ENCODE results near the gene POLR1A. TPM values are rescaled to one million over a fixed set of nuclear protein-coding genes. Genes with fewer than 3 reads are reported as not detected.
A peak's percentile ranks its signal among the peaks of the same experiment; 100 is the strongest.

Gene POLR1A
- total and polyA plus RNA-seq, 2 experiments from 2014 or later, result 6.3 to 19.0 TPM

- H3K27ac ChIP-seq, result no peak overlapping the region
- H2AFZ ChIP-seq, result no peak overlapping the region
These were observed 93.5 kb downstream of the POLR1A start for GRCh38 chr2:86012007-86012712.

GRCh38 chr2:86011449-86011941, 94.2 kb downstream of the POLR1A start:
- 48% methylated on average over 9 of the region's 9 CpGs for WGBS (ENCODE audit: low lambda C conversion rate, missing lambda C conversion rate)
- no peaks in the 10 kb centered on the region for H3K36me3 ChIP-seq (replicated peaks; ENCODE audit: insufficient read depth, low read depth)
- no peak overlapping the region for H3K4me2 ChIP-seq
- no peak overlapping the region for H3K4me3 ChIP-seq
- peak; percentile 63 for DNase-seq (ENCODE audit: low spot score)
- peaks cover 5% of the 10 kb centered on the region for H3K9me3 ChIP-seq (ENCODE audit: low read depth)
- no peaks in the 10 kb centered on the region for H3K9me2 ChIP-seq (replicated peaks; ENCODE audit: insufficient read depth)
- H3K79me2 ChIP-seq, result no peaks in the 10 kb centered on the region
- peaks cover 4% of the 10 kb centered on the region for H3K4me1 ChIP-seq (ENCODE audit: insufficient read depth)
- no peaks in the 10 kb centered on the region for H4K20me1 ChIP-seq (ENCODE audit: insufficient read depth, poor library complexity, severe bottlenecking)
- no peaks in the 10 kb centered on the region for H3K27me3 ChIP-seq
- peak overlapping the region; percentile 3 for H3K27ac ChIP-seq
- no peak for TF ChIP-seq CTCF (IDR thresholded peaks at IDR 0.05; ENCODE audit: poor library complexity)
- TF ChIP-seq EZH2phosphoT487 (IDR thresholded peaks at IDR 0.05; ENCODE audit: low read depth, severe bottlenecking, unreplicated experiment), result no peak
- TF ChIP-seq EZH2 (IDR thresholded peaks at IDR 0.05; ENCODE audit: borderline replicate concordance), result no peak
- H2AFZ ChIP-seq, result no peak overlapping the region

More at GRCh38 chr2:86012007-86012712, 93.5 kb downstream of the POLR1A start:
- Histone ChIP-seq H3K4me1 (ENCODE audit: insufficient read depth) (peaks cover 4% of the 10 kb centered on the region), H3K4me2 (no peak overlapping the region), H3K9me2 (replicated peaks; ENCODE audit: insufficient read depth) (no peaks in the 10 kb centered on the region), H3K4me3 (no peak overlapping the region), H4K20me1 (ENCODE audit: insufficient read depth, poor library complexity, severe bottlenecking) (no peaks in the 10 kb centered on the region), H3K9me3 (ENCODE audit: low read depth) (no peaks in the 10 kb centered on the region), H3K79me2 (no peaks in the 10 kb centered on the region), H3K36me3 (replicated peaks; ENCODE audit: insufficient read depth, low read depth) (no peaks in the 10 kb centered on the region), H3K27me3 (no peaks in the 10 kb centered on the region)
- no peak for DNase-seq (ENCODE audit: low spot score)
- TF ChIP-seq EZH2phosphoT487 (IDR thresholded peaks at IDR 0.05; ENCODE audit: low read depth, severe bottlenecking, unreplicated experiment) (no peak), CTCF (IDR thresholded peaks at IDR 0.05; ENCODE audit: poor library complexity) (no peak), EZH2 (IDR thresholded peaks at IDR 0.05; ENCODE audit: borderline replicate concordance) (no peak)
- WGBS (ENCODE audit: low lambda C conversion rate, missing lambda C conversion rate), result 82% methylated on average over 9 of the region's 9 CpGs

GRCh38 chr2:86010083-86010482, 95.6 kb downstream of the POLR1A start:
- TF ChIP-seq EZH2phosphoT487 (IDR thresholded peaks at IDR 0.05; ENCODE audit: low read depth, severe bottlenecking, unreplicated experiment), result no peak
- TF ChIP-seq EZH2 (IDR thresholded peaks at IDR 0.05; ENCODE audit: borderline replicate concordance), result no peak
- no peak for TF ChIP-seq CTCF (IDR thresholded peaks at IDR 0.05; ENCODE audit: poor library complexity)
- Histone ChIP-seq H4K20me1 (ENCODE audit: insufficient read depth, poor library complexity, severe bottlenecking) (no peaks in the 10 kb centered on the region), H3K4me3 (no peak overlapping the region), H3K79me2 (no peaks in the 10 kb centered on the region), H3K9me2 (replicated peaks; ENCODE audit: insufficient read depth) (no peaks in the 10 kb centered on the region), H3K4me2 (no peak overlapping the region), H3K9me3 (ENCODE audit: low read depth) (peaks cover 8% of the 10 kb centered on the region), H3K36me3 (replicated peaks; ENCODE audit: insufficient read depth, low read depth) (no peaks in the 10 kb centered on the region), H3K4me1 (ENCODE audit: insufficient read depth) (peaks cover 4% of the 10 kb centered on the region), H2AFZ (no peak overlapping the region), H3K27ac (no peak overlapping the region), H3K27me3 (no peaks in the 10 kb centered on the region)
- DNase-seq (ENCODE audit: low spot score), result no peak
